Raji (cell line): ENCODE data around the gene BEGAIN.

Source experiments
- POLR2A ChIP-seq: IDR thresholded peaks from 2 replicates; pipeline ENCODE4 v1.6.1; 2011; ENCODE audit warnings: low read depth, low read length, control low read depth; ENCODE audit not compliant: insufficient read depth

Gene BEGAIN

DNA sequence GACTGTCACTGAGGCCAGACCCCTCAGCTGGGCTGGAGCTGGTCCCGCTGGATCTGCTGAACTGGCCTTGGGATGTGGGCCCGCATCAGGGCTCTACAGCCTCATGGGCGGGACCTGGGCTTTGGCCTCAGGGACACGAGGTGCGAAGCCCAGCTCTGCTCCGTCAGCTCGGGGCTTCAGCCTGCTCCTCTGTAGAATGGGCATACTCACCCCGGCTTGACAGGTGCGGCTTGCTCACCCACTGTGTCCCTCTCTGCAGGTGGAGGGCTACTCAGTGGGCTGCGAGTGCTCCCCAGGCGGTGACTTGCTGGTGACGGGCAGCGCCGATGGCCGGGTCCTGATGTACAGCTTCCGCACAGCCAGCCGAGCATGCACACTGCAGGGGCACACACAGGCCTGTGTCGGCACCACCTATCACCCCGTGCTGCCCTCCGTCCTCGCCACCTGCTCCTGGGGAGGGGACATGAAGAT, 57.6 kb downstream of the BEGAIN start:
- TF ChIP-seq POLR2A: no peak

DNA sequence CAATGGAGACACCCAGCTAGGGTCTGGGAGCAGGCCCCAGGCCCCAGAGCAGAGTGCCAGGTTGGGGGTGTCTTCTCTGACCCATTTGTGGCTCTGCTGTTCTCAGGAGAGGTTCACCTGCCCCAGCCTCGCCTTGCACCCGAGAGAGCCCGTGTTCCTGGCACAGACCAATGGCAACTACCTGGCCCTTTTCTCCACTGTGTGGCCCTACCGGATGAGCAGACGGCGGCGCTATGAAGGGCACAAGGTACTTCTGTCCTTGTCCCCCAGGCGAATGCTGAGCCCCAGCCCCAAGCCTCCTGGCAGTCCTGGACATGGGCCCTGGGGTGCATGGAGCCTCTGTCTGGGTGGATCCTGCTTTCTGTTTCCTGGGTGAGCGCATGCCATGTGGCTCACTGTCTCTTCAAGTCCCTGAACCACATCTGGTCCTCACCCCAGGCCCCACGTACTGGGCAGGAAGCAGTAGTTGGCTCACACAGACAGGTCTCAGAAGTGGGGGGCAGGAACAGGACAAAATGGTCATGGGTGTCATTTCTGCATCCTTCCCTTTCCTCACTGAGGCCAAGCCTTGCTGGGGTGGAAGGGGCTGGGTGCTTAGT, 58.2 kb downstream of the BEGAIN start:
- TF ChIP-seq POLR2A: no peak

DNA sequence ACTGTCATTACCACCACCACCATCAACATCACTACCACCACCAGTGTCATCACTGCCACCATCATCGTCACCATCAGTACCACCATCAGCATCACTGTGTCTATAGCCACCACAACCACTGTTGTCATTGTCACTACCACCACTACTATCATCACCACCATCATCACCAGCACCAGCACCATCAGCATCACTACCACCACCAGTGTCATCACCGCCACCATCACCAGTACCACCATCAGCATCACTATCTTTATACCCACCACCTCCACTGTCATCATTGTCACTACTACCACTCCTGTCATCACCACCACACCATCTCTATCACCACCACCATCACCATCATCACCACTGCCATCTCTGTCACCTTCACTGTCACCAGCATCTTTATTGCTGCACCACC, 60.6 kb downstream of the BEGAIN start:
- no peak for TF ChIP-seq POLR2A

DNA sequence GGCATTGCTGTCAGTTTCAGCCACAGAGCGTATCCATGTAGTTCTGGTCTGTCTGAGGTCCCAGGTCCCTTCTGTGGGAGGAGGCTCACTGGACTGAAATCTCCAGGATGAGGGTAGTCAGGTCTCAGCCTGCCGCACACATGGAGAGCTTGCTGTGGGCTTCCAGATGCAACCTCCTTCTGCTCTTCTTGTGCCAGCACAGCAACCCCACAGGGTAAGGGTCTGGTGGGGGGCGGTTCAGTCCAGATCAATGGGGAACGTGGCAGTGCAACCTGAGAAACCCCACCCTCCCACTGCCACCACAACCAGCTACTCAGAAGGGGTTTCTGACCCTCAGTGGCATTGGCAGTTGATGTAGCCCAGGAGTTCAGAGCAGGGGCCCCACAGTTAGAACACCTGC, 61.2 kb downstream of the BEGAIN start:
- TF ChIP-seq POLR2A: no peak

DNA sequence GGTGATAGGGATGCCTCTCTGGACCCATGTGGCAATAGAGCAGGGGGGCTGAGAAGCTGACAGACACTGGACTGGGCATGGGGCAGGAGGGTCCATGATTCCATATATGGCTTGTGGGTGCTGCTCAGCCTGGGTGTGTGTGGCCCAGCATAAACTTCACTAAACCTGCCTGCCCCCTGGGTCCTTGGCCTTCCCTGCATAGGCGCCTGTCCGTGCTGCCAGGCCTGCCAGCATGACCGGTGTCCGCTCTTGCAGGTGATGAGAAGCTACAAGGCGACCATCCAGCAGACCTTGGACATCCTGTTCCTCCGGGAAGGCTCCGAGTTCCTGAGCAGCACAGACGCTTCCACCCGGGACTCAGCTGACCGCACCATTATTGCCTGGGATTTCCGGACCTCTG, 61.6 kb downstream of the BEGAIN start:
- TF ChIP-seq POLR2A: no peak

DNA sequence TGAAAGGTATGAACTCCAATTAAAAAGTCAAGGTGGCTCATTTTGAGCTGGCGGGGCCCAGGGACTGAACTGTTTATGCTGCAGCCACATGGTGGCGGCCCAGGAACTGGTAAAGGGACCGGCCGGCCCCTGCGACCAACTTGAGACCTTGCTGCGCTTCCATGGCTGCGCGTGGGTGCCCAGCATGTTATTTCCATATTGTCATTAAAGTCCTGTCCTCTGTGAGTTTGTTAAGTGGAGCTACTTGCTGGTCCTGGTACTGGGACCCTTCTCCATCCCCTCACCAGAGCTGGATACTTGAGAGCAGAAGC, 62.3 kb downstream of the BEGAIN start:
- TF ChIP-seq POLR2A: no peak

DNA sequence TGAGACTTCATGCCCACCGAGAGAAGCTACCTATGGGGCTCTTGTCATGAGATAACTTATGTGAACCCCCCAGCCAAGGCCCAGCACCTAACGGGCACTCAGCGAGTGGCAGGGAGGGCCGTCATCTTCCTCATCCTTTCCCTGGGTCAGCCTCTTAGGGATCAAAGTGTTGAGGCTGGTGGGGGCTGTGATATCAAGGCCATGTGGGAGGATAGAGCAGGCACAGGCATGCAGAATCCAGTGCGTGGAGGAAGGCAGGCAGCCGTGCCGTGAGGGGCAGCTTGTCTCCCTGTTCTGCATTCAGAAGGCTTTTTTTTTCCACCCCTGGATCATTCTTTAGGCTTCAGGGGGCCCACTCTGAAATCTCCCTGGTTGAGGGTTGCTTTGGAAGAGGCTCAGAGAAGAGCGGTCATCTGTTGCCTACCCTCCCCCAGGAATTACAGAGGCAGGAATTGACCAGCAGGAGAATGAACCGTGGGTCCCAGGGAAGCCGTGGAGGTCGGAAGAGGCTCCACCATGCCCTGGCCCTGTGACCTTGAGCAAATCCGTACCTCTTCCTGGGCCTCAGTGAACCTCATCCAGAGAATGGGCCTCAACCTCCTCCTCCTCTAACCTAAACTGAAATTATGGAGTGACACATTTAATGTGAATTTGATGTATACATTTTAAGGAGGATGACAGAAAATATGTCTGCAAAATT, 62.8 kb downstream of the BEGAIN start:
- TF ChIP-seq POLR2A: no peak

DNA sequence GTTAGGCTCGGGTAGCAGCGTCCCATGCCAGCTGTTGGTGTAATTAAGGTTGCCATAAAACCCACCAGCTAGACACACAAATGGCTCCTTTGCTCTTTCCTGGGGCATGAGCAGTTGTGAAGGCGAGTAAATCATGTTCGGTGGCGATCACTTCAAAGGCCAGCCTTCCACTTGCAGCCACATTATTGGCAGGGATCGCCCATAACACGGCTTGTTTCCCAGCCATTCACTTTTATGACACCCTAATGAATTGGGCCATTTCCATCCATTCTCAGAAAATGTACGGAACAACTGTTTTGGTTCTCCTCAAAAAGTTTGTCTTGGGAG, 63.4 kb downstream of the BEGAIN start:
- TF ChIP-seq POLR2A: no peak

DNA sequence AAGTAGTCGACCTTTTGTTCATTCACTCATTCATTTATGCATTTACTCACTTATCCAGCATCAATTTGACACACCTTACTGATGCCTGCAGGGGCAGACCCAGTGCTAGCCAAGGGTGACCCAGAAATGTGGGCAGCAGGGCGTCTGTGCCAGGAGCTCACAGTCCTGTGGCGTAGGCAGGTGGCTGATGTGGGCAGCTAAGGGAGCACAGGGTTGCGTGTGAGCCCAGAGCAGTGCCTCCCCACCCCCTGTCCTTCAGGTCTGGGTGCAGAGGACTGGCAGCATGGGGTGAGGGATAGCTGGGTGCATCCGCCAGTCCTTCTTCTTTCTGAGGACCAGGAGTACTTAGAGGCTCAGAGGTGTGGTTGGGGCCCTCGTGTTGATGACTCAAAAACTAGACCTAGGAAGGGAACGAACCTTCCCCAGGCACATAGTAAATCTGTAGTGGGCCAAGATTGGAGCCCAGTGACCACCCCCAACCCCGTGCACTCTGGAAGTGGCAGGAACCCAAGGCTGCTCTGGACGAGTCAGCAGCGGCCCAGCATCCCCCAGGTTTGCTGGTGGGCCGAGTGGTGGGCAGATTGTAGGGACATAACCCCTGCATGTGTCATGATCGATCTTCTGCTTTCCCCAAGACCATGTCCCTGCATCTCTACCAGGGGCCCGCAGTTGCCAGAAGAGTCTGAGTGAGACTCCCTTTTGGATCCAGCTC, 63.9 kb downstream of the BEGAIN start:
- no peak for TF ChIP-seq POLR2A

DNA sequence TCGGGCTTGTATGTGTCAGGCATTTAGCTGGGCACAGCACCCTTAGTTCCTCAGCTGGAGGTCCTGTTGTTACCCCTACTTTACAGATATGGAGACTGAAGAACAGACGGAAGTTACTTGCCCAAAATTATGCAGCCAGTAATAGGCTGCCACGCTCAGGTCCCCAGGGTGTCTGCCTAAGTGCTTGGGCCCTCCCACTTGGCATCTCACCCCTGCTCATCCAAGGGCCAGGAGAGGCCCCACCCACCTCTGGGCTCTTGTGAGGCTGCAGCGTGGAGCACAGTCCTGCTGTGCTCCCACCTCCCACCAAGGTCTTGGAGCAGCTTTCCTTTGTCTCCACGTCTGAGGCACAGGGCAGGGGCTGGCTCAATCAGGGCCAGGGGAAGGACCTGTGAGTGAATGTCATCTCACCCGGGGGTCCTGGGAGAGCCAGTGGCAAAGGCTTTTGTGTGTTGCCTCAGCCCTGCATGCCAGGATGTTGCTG, 64.6 kb downstream of the BEGAIN start:
- TF ChIP-seq POLR2A: no peak

DNA sequence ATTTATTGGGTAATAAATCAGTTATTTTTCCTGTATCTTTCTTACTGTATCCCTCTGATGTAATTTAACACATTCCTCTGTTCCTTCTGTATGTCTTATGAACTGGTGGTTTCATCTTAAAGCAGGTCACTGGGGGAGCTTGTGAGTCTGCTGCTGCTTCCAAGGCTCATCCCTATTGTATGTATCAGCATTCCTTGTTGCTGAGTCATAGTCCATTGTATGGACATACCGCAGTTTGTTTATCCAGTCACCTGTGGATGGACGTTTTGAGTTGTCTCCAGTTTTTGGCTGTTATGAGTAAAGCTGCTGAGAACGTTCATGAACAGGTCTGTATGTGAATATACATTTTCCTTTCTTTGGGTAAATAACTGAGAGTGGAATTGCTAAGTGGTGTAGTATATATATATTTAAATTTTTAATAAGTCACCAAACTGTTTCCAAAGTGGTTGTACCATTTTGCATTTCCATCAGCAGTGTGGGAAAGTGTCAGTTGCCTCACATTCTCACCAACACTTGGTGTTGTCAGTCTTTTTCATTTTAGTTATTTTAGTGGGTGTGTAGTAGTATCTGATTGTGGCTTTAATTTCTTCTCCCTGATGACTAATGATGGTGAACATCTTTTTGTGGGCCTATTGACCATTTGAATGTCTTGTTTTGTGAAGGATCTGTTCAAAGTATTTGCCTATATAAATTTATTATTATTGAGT, 82.7 kb downstream of the BEGAIN start:
- no peak for TF ChIP-seq POLR2A

DNA sequence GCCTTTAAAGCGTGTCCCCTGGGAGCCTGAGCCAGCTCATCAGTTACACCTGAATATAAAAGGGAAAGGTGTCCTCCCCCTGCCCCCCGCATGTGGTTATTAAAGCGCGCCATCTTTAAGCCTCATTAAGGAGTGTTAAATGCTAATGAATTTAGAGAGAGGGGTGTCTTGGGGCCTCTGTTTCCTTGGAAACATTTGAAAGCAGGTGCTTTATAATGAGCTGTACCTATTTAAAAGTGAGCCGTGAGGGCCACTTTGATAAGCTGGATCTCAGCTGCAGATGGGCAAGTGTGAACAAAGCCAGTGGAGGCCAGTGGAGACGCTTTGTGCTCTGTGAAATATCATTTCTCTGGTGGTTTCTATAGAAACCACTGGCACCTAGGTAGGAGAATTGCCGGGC, 84.0 kb downstream of the BEGAIN start:
- no peak for TF ChIP-seq POLR2A

DNA sequence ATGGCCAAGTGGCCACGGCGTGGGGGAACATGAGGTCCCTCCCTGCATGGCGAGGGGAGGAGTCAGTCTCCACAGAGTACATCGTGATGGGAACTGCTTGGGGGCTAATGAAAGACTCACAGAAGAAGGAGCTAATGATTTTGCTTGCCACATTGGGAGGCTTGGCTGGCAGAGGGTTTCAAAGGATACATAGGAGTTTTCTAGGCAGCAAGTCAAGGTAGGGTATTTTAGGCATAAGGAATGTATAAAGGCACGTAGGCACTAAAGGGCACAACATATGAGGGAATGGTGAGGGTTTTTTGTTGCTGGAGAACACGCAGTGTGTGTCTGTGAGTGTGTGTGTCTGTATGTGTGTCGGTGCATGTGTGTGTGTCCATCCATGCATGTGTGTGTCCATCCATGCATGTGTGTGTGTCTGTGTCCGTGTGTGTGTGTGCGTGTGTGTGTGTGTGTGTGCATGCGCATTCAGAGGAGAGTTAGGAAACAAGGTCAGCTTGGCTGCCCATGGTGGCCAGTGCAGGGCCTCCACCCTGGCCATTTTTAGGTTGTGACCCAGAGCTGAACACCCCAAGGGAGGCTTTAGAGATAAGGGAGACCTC, 84.5 kb downstream of the BEGAIN start:
- TF ChIP-seq POLR2A: no peak

DNA sequence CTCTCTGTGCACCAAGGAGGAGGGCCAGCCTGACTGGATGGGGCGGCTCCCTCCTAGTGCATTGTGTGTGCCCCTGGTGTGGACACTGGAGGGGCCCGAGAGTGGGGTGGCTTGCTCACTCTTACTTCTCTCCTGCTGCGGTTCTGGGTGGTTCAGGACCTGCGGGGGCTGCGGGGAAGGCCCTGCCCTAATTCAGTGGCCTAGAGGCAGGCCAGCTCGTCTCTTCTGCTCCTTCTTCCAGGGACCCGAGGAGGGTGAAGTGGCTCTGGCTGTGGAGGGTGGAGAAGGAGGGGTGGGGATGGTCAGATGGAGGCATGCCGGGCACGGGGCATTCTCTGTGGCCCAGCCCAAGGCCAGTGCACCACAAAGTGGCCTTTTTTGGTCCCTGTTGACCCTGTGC, 87.1 kb downstream of the BEGAIN start:
- no peak for TF ChIP-seq POLR2A

DNA sequence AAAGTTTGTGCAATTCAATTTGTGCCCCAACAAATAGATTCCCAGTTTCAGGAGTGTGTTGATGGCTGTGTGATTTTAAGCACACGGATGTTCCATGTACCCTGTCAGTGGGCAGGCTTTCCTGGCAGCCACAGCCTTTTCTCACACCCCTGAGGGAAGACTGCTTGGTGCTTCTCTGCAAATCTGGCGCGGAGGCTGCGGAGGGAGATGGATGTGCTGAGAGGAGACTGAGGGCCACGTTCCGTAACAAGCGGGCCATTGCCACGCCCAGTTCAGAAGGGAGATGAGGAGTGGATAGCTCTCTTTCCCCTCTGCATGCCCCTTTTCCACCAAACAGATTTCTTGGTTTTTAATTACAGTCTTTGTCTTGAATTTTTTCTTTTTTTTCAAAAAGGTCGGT, 89.1 kb downstream of the BEGAIN start:
- no peak for TF ChIP-seq POLR2A
